ENCODE measurements around the gene PAX5. TPM values are rescaled to one million over a fixed set of nuclear protein-coding genes. Genes with fewer than 3 reads are reported as not detected.
A peak's percentile ranks its signal among the peaks of the same experiment; 100 is the strongest.

PAX5 gene
- total RNA-seq, 1 donor from 2014 or later: not detected

DNA sequence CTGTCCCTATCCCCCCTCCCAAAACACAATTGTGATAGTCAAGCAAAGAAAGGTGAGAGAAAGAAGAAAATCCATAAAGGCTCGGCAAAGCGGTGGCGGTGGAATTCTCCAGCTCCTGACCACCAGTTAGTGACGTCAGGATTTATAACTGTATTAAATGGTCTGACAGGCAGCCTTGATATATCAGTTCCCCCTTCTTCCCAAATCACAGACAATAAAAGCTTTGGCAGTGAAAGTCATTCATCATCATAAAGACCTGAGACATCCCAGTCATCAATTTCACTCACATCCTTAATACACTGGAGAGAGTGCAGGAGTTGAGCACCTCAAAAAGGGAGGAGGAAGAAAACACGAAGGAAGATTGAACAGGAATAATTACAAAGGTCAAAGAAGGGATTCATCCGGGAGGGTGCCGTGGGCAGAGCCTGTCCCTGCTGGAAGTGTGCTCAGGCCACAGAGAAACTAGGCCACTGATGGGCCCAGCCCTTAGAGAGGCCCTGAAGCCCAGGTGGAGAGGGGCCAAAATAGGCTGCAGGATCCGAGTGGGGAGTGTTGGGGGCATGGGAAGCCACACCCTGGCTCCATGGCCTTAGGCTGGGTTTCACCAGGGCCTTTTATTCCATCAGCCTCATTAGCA, 131.9 kb downstream of the PAX5 start:
- no peaks in the 10 kb centered on the region for H3K4me1 ChIP-seq
- no peak overlapping the region for H3K4me3 ChIP-seq
- intact Hi-C loops (cut with DNase I): no loop called here
- no peaks in the 10 kb centered on the region for H3K36me3 ChIP-seq
- H3K27me3 ChIP-seq: no peaks in the 10 kb centered on the region
- peak in 1 of 2 donors; percentile 9 for DNase-seq (ENCODE audit: low spot score in 2 of 2)
- no peaks in the 10 kb centered on the region for H3K9me3 ChIP-seq
- no peak overlapping the region for H3K27ac ChIP-seq
- TF ChIP-seq, protein P1, sequence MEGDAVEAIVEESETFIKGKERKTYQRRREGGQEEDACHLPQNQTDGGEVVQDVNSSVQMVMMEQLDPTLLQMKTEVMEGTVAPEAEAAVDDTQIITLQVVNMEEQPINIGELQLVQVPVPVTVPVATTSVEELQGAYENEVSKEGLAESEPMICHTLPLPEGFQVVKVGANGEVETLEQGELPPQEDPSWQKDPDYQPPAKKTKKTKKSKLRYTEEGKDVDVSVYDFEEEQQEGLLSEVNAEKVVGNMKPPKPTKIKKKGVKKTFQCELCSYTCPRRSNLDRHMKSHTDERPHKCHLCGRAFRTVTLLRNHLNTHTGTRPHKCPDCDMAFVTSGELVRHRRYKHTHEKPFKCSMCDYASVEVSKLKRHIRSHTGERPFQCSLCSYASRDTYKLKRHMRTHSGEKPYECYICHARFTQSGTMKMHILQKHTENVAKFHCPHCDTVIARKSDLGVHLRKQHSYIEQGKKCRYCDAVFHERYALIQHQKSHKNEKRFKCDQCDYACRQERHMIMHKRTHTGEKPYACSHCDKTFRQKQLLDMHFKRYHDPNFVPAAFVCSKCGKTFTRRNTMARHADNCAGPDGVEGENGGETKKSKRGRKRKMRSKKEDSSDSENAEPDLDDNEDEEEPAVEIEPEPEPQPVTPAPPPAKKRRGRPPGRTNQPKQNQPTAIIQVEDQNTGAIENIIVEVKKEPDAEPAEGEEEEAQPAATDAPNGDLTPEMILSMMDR (IDR thresholded peaks at IDR 0.05): no peak

DNA sequence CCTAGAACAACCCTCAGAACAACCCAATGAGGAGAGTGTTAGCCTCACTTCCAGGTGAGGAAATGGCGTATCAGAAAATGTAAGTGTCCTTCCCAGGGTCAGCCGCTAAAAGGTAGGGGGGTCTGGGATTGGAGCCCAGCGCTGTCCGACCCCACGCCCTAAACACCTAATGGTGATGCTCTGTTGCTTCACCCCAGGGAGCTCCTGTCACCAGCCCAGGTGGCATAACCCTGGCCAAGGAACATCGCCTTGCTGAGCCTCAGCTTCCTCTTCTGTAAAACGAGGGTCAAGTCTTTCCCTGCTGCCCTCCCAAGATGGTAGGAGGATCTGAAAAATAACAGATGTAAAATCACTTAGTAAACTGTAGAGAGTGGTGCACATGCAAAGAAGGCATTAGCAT, 132.5 kb downstream of the PAX5 start:
- Histone ChIP-seq H3K27ac (no peak overlapping the region), H3K4me1 (no peaks in the 10 kb centered on the region), H3K4me3 (no peak overlapping the region), H3K36me3 (no peaks in the 10 kb centered on the region), H3K27me3 (no peaks in the 10 kb centered on the region), H3K9me3 (no peaks in the 10 kb centered on the region)
- TF ChIP-seq, protein P1 (IDR thresholded peaks at IDR 0.05): no peak
- intact Hi-C loops (cut with DNase I): no loop called here
- no peak for DNase-seq (ENCODE audit: low spot score in 2 of 2)

DNA sequence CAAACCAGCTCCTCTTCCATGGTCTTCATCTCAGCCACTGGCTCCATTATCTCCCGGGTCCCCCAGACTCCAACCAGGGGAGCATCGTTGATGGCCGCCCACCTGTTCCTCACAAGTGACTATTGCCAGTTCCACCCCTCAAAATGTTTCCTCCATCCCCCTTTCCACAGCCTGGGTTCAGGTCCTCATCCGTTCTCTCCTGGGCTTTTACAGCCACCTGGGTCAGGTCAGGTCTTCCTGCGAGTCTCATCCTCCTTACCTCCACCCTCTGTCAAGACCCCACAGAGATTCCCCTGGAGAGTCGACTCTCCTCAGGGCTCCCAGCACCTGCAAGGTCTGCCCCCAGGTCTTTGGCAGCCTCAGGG, 133.2 kb downstream of the PAX5 start:
- no peaks in the 10 kb centered on the region for H3K27me3 ChIP-seq
- TF ChIP-seq, protein P1 (IDR thresholded peaks at IDR 0.05): no peak
- no peak for DNase-seq (ENCODE audit: low spot score in 2 of 2)
- H3K4me3 ChIP-seq: no peak overlapping the region
- no peak overlapping the region for H3K27ac ChIP-seq
- H3K36me3 ChIP-seq: no peaks in the 10 kb centered on the region
- intact Hi-C loops (cut with DNase I): no loop called here
- no peaks in the 10 kb centered on the region for H3K9me3 ChIP-seq
- H3K4me1 ChIP-seq: no peaks in the 10 kb centered on the region

DNA sequence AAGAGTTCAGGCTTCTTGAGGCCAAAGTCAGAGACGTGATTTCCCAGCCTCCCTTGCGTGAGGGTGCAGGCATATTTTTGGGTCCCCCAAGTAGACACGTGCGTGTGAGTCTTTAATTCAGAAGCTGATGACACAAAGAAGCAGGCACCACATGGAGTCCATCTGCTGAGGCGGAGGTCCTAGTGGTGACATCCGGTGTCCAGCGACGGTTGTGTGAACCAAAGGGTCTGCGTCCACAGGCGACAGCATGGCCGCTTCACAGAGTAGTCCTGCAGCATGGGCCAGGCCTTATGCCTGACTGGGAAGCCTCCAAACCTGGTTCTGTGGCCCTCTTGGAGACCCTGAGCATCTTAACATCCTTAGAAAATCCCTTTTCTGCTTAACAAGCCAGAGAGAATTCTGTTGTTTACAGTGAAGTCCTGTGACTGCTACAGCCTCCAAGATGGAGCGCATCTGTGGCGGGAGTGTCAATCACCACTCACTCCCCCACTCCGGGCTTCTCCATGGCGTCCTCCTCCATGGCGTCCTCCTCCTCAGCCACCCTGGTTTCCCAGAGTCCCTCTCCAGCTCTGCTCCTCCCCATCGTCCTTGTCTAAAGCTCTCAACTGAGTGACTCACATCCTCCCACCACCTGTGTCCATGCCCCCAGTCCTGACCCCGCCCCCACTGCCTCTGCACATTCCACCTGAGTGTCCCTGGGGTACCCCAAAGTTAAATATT, 133.8 kb downstream of the PAX5 start:
- Histone ChIP-seq H3K4me3 (no peak overlapping the region), H3K36me3 (no peaks in the 10 kb centered on the region), H3K4me1 (no peaks in the 10 kb centered on the region), H3K9me3 (no peaks in the 10 kb centered on the region), H3K27me3 (no peaks in the 10 kb centered on the region), H3K27ac (no peak overlapping the region)
- DNase-seq (ENCODE audit: low spot score in 2 of 2): no peak
- intact Hi-C loops (cut with DNase I): no loop called here
- TF ChIP-seq, protein P1 (IDR thresholded peaks at IDR 0.05): no peak

DNA sequence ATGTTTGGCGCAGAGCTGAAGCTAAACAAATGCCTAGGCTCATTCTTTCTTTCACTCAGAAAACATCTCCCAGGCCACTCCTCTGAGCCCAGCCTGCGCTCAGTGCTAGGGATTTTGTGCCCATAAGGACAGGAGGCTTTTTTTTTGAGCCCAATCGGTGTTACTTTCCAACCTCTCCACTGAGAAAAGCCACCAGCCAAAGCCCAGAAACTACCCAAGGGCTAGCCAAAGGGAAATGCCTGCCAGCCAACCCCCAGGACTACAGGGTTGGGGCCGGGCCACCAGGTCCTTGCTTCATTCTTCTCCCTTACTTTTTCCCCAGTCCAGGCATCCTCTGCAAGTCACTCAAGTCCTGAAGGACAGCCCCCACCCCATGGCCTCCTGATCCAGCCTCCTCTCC, 134.7 kb downstream of the PAX5 start:
- no peak overlapping the region for H3K4me3 ChIP-seq
- TF ChIP-seq, protein P1 (IDR thresholded peaks at IDR 0.05): no peak
- H3K36me3 ChIP-seq: no peaks in the 10 kb centered on the region
- DNase-seq (ENCODE audit: low spot score in 2 of 2): no peak
- H3K4me1 ChIP-seq: no peaks in the 10 kb centered on the region
- intact Hi-C loops (cut with DNase I): no loop called here
- H3K27me3 ChIP-seq: no peaks in the 10 kb centered on the region
- H3K9me3 ChIP-seq: no peaks in the 10 kb centered on the region
- no peak overlapping the region for H3K27ac ChIP-seq

Data from ascending aorta (tissue), 2 donors.